Activated CD8-positive, alpha-beta T cell treated with anti-CD3 and anti-CD28 coated beads for 36 hours (primary cell): ENCODE data around the gene MAST4. TPM values are rescaled to one million over a fixed set of nuclear protein-coding genes. Genes with fewer than 3 reads are reported as not detected.

Experiments used
- ATAC-seq: fragments of 200-7000 bp; cut with Tn5 transposase; one replicate; pipeline ENCODE4 v1.10.0; 2021; ENCODE audit warnings: mild to moderate bottlenecking, moderate library complexity
- CTCF ChIA-PET: fragments of 350-600 bp; sonication (Branson Sonifier 250); formaldehyde crosslinking; loops from one replicate; lab custom pipeline; 2021; ENCODE audit warnings: antibody characterized with exemption; lab: Charles Lee
- POLR2A ChIA-PET: fragments of 350-600 bp; sonication (Branson Sonifier 250); formaldehyde crosslinking; loops from one replicate; lab custom pipeline; 2021; ENCODE audit warnings: antibody characterized with exemption; lab: Charles Lee
- DNase-seq: peaks from one replicate; pipeline ENCODE4 v3.0.0-alpha.2; 2020
- H3K27ac Mint-ChIP-seq: one replicate; pipeline ENCODE4 v1.8.0; 2021; ENCODE audit warnings: mild to moderate bottlenecking, mixed read lengths
- H3K27me3 Mint-ChIP-seq: one replicate; pipeline ENCODE4 v1.8.0; 2021; ENCODE audit warnings: mixed read lengths
- H3K36me3 Mint-ChIP-seq: one replicate; pipeline ENCODE4 v1.8.0; 2021; ENCODE audit warnings: low read depth, mixed read lengths
- H3K4me1 Mint-ChIP-seq: one replicate; pipeline ENCODE4 v1.8.0; 2021; ENCODE audit warnings: low read depth, mixed read lengths
- H3K4me3 Mint-ChIP-seq: one replicate; pipeline ENCODE4 v1.8.0; 2021; ENCODE audit warnings: mild to moderate bottlenecking, moderate library complexity, mixed read lengths
- H3K9me3 Mint-ChIP-seq: one replicate; pipeline ENCODE4 v1.8.0; 2021; ENCODE audit warnings: mixed read lengths
- intact Hi-C: fragments of 100-400 bp; cut with micrococcal nuclease; formaldehyde crosslinking; loops from one replicate; pipeline ENCODE4 v1.10.0; 2022
- total RNA-seq, 2 experiments: library from RNA; stranded (reverse); gene quantifications; one replicate each; pipeline ENCODE4 v1.2.3, GENCODE V29; 2021
- TF ChIP-seq, protein P1 (sequence below): fragments of 200-600 bp; IDR thresholded peaks from one replicate; pipeline ENCODE4 v1.8.0; 2022; ENCODE audit warnings: antibody characterized with exemption, mild to moderate bottlenecking

Gene MAST4
- total RNA-seq, 2 experiments from 2014 or later, result 7.6 to 10.0 TPM

DNA sequence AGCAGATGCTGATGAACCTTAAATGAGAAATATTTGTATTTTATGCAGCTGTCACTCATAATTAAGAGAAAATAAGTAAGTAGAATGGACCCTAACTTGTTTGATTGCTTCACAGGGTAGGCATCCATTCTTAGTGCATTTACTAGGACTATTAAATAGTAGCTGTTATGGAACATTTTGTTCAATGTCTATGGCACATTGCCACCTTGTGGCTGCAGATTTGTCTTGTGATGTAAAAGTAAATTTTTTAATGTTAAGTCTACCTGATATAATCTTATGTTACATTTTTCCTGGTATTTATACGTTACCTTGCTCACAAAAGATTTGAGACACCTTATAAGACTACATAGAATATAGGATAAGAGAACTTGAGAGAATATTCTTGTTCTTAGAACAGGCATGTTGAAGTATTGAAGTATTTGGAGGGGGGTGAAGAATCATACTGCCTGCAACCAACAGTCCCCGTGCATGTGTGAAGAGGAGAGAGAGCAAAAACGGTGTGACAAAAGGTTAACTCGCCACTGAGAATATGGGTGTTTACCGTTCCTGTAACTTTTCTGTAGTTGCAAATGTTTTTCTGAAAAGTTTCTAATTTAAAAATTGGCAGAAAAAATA is 161.1 kb downstream of the MAST4 start:
- Mint-ChIP-seq H3K4me3 (no peak overlapping the region), H3K27me3 (peaks cover 3% of the 10 kb centered on the region), H3K9me3 (no peaks in the 10 kb centered on the region), H3K27ac (no peak overlapping the region), H3K36me3 (no peaks in the 10 kb centered on the region), H3K4me1 (no peaks in the 10 kb centered on the region)
- intact Hi-C loops, result loop anchor here (5.0 kb wide), 1 partner anchor 450 kb away; no protein-coding TSS in a partner anchor
- ChIA-PET CTCF (interaction anchor here (0.5 to 8.7 kb wide), 12 partner anchors 8 to 459 kb away, joined by 3 to 92 read pairs (median 4); no protein-coding TSS in a partner anchor), POLR2A (no interaction called here)
- no peak for ATAC-seq
- DNase-seq, result peak; percentile 62
- TF ChIP-seq, protein P1, sequence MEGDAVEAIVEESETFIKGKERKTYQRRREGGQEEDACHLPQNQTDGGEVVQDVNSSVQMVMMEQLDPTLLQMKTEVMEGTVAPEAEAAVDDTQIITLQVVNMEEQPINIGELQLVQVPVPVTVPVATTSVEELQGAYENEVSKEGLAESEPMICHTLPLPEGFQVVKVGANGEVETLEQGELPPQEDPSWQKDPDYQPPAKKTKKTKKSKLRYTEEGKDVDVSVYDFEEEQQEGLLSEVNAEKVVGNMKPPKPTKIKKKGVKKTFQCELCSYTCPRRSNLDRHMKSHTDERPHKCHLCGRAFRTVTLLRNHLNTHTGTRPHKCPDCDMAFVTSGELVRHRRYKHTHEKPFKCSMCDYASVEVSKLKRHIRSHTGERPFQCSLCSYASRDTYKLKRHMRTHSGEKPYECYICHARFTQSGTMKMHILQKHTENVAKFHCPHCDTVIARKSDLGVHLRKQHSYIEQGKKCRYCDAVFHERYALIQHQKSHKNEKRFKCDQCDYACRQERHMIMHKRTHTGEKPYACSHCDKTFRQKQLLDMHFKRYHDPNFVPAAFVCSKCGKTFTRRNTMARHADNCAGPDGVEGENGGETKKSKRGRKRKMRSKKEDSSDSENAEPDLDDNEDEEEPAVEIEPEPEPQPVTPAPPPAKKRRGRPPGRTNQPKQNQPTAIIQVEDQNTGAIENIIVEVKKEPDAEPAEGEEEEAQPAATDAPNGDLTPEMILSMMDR, result peak; percentile 51

DNA sequence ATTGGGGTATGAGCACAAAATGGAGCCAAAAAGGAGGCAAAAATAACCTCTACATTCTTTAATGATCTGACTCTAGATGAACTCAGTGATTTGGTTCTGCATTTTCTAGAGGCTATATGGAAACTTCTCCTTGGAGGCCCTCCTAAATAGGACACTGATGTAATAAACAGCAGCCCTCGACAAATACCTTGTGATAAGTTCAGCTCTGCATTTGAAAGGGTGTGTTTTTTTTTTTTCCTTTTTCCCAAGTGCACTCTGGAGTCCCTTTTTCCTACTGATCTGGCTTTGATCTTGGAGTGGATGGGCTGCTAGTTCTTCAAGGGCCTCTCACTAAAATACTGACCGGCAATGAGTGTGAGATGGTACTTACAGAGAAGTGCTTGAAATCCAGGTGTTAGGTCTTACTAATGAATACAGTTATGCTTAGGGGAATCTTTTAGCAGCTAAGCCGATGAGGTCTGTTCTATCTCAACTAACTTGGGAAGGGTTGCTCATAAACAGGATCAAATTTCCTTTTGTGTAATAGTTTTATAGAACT is 161.7 kb downstream of the MAST4 start:
- no peak for ATAC-seq
- no peak overlapping the region for H3K4me3 Mint-ChIP-seq
- H3K27ac Mint-ChIP-seq, result no peak overlapping the region
- CTCF ChIA-PET, result interaction anchor here (1.0 to 8.7 kb wide), 3 partner anchors 83 to 451 kb away, joined by 3 to 92 read pairs (median 3); no protein-coding TSS in a partner anchor
- H3K27me3 Mint-ChIP-seq, result peaks cover 3% of the 10 kb centered on the region
- no peaks in the 10 kb centered on the region for H3K4me1 Mint-ChIP-seq
- H3K9me3 Mint-ChIP-seq, result no peaks in the 10 kb centered on the region
- no peaks in the 10 kb centered on the region for H3K36me3 Mint-ChIP-seq
- POLR2A ChIA-PET, result no interaction called here
- intact Hi-C loops, result loop anchor here (5.0 kb wide), 1 partner anchor 451 kb away; no protein-coding TSS in a partner anchor
- no peak for DNase-seq
- TF ChIP-seq, protein P1, result no peak

DNA sequence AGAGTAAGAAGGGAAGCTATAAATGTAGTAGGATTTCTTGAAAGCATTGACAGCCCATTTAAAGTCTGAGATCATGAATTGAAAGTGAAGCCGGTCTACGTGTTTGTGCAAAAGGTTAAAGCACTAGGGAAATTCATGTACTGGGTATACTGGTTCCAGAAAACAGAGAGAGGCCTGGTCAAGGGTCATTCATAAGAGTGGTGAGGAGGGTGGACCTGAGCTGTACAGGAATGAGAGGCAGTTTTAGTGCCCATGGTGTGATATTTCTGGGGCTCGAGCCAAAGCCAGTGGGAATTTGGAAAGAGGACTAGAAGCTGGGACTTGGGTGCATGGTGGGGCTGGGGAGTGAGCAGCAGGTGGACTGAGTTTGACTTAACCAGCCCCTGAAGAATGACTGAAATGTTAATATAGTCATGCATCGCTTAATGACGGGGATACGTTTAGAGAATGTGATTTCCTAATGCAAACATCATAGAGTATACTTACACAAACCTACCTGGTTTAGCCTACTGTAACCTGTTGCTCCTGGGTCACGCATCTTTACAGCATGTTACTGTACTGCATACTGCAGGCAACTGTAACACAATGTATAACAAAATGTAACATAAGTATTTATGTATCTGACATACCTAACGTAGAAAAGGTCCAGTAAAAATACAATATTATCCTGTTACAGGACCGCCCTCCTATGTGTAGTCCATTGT is 173.0 kb downstream of the MAST4 start:
- Mint-ChIP-seq H3K27ac (no peak overlapping the region), H3K4me1 (no peaks in the 10 kb centered on the region), H3K27me3 (peaks cover 2% of the 10 kb centered on the region), H3K36me3 (no peaks in the 10 kb centered on the region), H3K4me3 (no peak overlapping the region), H3K9me3 (no peaks in the 10 kb centered on the region)
- ChIA-PET POLR2A (no interaction called here), CTCF (no interaction called here)
- DNase-seq, result no peak
- TF ChIP-seq, protein P1, result no peak
- intact Hi-C loops, result no loop called here
- ATAC-seq, result no peak

DNA sequence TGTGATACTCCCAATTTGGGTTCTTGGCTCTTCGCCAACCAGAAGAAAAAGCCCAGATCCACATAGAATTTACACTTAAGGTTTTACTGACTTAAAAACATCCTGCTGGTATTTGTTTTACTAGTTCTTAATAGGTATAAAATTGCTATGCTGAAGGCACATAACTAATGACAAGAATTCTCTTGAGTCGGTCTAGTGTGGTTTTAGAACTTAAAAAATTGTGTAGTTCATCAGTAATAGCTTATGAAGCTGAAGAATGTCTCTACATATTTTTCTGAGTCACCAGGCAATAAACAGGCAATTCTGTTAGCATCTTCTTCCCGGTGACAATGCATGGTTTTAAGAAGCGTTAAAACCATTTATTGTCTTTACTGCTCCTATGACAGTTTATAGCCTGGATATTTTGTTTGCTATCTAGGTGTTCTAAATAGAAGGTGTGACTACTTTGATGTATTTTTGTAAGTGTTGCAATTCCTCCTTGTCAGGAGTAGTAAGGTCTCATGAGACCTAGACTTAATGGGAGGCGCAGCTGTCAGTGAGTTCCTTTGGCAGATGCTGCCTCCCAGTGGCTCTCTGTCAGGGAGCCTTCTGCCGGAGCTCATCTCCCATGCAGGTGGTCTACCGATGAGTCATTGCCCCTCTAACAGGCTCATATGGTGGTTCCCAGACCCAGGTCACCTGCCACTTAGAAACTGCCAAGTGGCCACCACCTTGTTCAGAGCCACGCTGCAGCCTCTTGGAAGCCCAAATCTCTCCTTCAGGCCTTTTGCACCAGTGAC is 173.8 kb downstream of the MAST4 start:
- ChIA-PET POLR2A (no interaction called here), CTCF (interaction anchor here (0.6 kb wide), 1 partner anchor 464 kb away, joined by 3 read pairs; no protein-coding TSS in a partner anchor)
- Mint-ChIP-seq H3K27me3 (peaks cover 2% of the 10 kb centered on the region), H3K4me3 (no peak overlapping the region), H3K9me3 (no peaks in the 10 kb centered on the region), H3K36me3 (no peaks in the 10 kb centered on the region), H3K4me1 (no peaks in the 10 kb centered on the region), H3K27ac (no peak overlapping the region)
- intact Hi-C loops, result no loop called here
- peak; percentile 9 for DNase-seq
- TF ChIP-seq, protein P1, result no peak
- no peak for ATAC-seq
